Neural crest cell (in vitro differentiated cells): ENCODE measurements around the gene PSTPIP1. TPM values are rescaled to one million over a fixed set of nuclear protein-coding genes. Genes with fewer than 3 reads are reported as not detected.

Experiments used
- DNase-seq: peaks from one replicate; pipeline ENCODE4 v3.0.0; 2021; ENCODE audit warnings: low read depth, mixed read lengths, low spot score
- H3K27ac Mint-ChIP-seq: one replicate; pipeline ENCODE4 v1.8.0; 2021; ENCODE audit warnings: mild to moderate bottlenecking, mixed read lengths; ENCODE audit not compliant: unreplicated experiment
- H3K27me3 Mint-ChIP-seq: 2 replicates; pipeline ENCODE4 v1.8.0; 2021; ENCODE audit warnings: low read depth, mild to moderate bottlenecking, mixed read lengths
- H3K36me3 Mint-ChIP-seq: 2 replicates; pipeline ENCODE4 v1.8.0; 2021; ENCODE audit warnings: low read depth, mild to moderate bottlenecking, mixed read lengths
- H3K4me1 Mint-ChIP-seq: 2 replicates; pipeline ENCODE4 v1.8.0; 2021; ENCODE audit warnings: mixed read lengths
- H3K4me3 Mint-ChIP-seq: one replicate; pipeline ENCODE4 v1.8.0; 2021; ENCODE audit warnings: mild to moderate bottlenecking, mixed read lengths
- H3K9me3 Mint-ChIP-seq: 2 replicates; pipeline ENCODE4 v1.8.0; 2021; ENCODE audit warnings: mixed read lengths
- total RNA-seq: library from RNA; stranded (reverse); gene quantifications from 2 replicates; pipeline ENCODE4 v1.2.1, GENCODE V29; 2021
- TF ChIP-seq, protein P1 (sequence below): fragments of 200-600 bp; sonication (generic); conservative IDR thresholded peaks from 2 replicates; pipeline ENCODE4 v1.5.0; 2021; ENCODE audit warnings: antibody characterized with exemption, mild to moderate bottlenecking

The PSTPIP1 gene
- total RNA-seq, 1 donor from 2014 or later, result 0.84 TPM

DNA sequence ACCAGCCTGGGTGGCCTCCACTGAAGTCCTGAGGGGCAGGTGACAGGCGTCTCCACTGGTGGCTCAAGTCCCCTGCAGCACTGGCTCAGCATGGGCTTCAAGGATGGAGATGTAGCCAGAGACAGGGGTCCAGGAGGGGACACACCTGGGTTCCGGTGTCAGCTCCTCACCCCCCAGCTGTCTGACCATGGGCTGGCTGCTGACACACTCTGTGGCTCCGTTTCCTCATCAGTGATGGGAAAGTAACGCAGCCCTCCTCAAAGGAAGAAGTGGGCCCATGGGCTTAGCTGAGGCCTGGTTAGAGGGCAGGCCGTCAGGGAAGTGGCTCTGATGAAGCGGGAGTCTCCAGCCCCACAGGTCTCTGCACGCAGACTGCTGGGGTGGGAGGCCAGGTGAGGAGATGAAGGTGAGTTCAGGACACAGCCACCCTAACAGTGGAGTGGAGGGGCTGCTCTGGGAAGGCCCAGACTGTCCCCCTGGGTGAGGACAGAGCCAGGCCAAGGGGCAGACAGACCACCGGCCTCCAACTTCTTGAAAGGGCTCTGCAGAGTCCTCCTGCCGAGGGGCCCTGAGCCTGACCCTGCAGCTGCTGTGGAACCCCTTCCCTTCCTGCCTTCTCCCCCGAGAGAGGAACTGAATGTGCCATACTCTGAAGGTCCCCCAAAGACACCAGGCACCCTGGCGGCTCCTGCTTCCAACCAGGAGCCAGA is 24.0 kb downstream of the PSTPIP1 start:
- Mint-ChIP-seq H3K27ac (no peak overlapping the region), H3K27me3 (no peaks in the 10 kb centered on the region), H3K4me3 (no peak overlapping the region), H3K9me3 (no peaks in the 10 kb centered on the region), H3K4me1 (no peaks in the 10 kb centered on the region), H3K36me3 (no peaks in the 10 kb centered on the region)
- no peak for DNase-seq
- TF ChIP-seq, protein P1, sequence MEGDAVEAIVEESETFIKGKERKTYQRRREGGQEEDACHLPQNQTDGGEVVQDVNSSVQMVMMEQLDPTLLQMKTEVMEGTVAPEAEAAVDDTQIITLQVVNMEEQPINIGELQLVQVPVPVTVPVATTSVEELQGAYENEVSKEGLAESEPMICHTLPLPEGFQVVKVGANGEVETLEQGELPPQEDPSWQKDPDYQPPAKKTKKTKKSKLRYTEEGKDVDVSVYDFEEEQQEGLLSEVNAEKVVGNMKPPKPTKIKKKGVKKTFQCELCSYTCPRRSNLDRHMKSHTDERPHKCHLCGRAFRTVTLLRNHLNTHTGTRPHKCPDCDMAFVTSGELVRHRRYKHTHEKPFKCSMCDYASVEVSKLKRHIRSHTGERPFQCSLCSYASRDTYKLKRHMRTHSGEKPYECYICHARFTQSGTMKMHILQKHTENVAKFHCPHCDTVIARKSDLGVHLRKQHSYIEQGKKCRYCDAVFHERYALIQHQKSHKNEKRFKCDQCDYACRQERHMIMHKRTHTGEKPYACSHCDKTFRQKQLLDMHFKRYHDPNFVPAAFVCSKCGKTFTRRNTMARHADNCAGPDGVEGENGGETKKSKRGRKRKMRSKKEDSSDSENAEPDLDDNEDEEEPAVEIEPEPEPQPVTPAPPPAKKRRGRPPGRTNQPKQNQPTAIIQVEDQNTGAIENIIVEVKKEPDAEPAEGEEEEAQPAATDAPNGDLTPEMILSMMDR, result no peak

- Mint-ChIP-seq H3K27ac (no peak overlapping the region), H3K36me3 (no peaks in the 10 kb centered on the region), H3K27me3 (no peaks in the 10 kb centered on the region), H3K4me1 (no peaks in the 10 kb centered on the region), H3K9me3 (no peaks in the 10 kb centered on the region), H3K4me3 (no peak overlapping the region)
- DNase-seq, result no peak
- TF ChIP-seq, protein P1, result no peak
Measured at GRCh38 chr15:77019521-77020331, 24.8 kb downstream of the PSTPIP1 start.

DNA sequence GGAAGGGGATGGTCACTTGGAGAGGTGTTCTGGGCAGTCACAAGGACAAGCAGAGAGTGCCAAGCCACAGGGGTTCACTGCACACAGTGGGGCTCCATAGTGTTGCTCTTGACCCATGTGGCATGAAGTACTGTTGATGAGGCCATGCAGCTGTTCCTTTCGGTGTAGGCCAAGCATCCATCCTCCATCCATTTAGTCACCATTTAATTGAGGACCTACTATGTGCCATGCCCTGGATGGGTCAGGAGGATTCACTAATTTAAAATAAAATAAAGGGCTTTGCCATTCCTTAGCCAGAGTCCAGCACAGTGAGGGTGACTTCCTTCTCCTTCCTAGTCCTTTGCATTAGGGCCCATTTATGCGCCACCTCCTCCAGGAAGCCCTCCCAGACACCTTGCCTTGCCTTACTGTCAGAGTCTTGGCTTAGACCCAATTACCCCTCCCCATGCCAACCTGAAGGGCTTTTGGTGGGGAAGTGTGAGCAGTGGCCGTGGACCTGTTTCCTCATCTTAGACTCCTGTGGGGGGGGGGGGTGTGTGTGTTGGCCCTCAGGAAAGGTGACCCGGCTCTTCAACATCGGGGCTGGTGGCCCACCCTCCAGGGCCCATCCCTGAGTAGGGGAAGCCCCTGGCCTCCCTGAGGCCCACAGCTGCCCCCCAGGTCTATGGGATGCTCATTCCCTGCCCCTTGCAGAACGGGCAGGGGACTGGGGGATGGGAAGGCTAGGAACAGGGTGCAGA is 25.6 kb downstream of the PSTPIP1 start:
- TF ChIP-seq, protein P1, result no peak
- H3K4me1 Mint-ChIP-seq, result no peaks in the 10 kb centered on the region
- DNase-seq, result no peak
- H3K9me3 Mint-ChIP-seq, result no peaks in the 10 kb centered on the region
- H3K27me3 Mint-ChIP-seq, result no peaks in the 10 kb centered on the region
- no peak overlapping the region for H3K4me3 Mint-ChIP-seq
- H3K36me3 Mint-ChIP-seq, result no peaks in the 10 kb centered on the region
- H3K27ac Mint-ChIP-seq, result no peak overlapping the region

DNA sequence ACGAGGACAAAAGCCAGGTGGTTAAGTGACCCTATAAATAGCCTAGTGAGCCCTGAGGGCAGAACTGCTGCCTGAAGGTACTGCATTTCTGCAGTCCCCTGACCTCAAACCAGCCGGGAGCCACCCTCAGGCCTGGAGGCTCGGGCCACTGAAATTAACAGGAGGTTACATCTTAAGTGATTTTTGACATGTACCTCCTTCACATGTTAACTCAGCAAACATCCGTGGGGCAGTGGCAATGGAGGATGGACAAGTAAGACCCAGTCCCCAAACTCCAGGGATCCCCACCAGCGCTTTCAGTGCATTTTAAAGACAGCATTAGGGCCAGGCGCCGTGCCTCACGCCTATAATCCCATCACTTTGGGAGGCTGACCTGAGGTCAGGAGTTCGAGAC is 26.2 kb downstream of the PSTPIP1 start:
- no peak overlapping the region for H3K27ac Mint-ChIP-seq
- TF ChIP-seq, protein P1, result no peak
- no peaks in the 10 kb centered on the region for H3K36me3 Mint-ChIP-seq
- no peak overlapping the region for H3K4me3 Mint-ChIP-seq
- DNase-seq, result no peak
- H3K9me3 Mint-ChIP-seq, result no peaks in the 10 kb centered on the region
- H3K4me1 Mint-ChIP-seq, result no peaks in the 10 kb centered on the region
- no peaks in the 10 kb centered on the region for H3K27me3 Mint-ChIP-seq

DNA sequence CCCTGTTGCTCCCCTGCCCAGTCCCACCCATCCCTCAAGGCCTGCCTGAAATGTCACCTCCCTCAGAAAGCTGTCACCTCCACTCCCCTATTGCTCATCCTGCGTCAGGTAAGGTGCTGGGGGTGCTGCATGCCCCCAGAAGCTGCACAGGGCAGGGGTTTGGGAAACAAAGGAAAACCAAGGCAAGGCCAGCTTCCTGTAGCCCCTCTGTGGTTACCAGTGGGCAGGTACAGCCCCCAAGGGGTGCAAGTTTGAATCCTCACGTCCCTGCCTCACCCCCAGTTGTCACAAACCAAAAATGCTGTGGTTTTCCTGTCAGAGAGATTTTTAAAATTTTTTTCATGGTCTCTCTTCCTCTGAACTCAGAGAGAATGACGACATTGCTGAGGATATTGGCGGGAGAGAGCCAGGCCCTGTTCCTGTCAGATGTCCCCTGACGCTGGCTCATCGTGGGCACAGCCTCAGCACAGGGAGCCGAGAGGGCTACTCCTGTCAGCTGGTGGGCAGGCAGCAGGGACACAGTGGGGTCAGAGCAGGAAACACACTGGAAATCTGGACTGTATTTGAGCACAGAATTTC is 27.0 kb downstream of the PSTPIP1 start:
- no peaks in the 10 kb centered on the region for H3K36me3 Mint-ChIP-seq
- H3K4me3 Mint-ChIP-seq, result no peak overlapping the region
- H3K27ac Mint-ChIP-seq, result no peak overlapping the region
- H3K4me1 Mint-ChIP-seq, result no peaks in the 10 kb centered on the region
- TF ChIP-seq, protein P1, result no peak
- no peaks in the 10 kb centered on the region for H3K27me3 Mint-ChIP-seq
- no peak for DNase-seq
- no peaks in the 10 kb centered on the region for H3K9me3 Mint-ChIP-seq
